ENCODE measurements around the gene EFCAB6.
"Not testable (repeated sequence)": the region's sequence is repeated elsewhere in the genome, so short reads cannot be mapped to it uniquely, and the experiment has no call there.

Gene EFCAB6

DNA sequence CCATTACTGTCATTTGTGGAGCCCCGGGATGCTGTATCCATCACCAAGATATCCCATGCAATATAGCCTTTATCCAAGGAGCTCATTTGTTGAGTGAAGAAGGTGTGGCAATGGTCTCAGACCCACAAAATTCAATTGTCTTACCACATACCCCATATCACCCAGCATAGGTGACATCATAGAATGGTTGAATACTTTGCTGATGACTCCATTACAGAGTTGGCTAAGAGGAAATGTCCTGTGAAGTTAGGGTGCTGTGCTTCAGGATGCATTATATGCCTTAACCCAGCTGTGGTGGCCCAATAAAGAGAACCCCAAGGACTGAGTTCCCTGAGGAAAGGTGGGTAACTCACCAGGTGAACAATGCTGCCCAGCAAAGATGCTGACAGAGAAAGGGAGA is 113.7 kb downstream of the EFCAB6 start:
- peaks cover 7% of the 10 kb centered on the region for H3K27me3 Mint-ChIP-seq
- peaks cover 4 to 11% of the 10 kb centered on the region in 2 donors for H3K9me3 Mint-ChIP-seq

DNA sequence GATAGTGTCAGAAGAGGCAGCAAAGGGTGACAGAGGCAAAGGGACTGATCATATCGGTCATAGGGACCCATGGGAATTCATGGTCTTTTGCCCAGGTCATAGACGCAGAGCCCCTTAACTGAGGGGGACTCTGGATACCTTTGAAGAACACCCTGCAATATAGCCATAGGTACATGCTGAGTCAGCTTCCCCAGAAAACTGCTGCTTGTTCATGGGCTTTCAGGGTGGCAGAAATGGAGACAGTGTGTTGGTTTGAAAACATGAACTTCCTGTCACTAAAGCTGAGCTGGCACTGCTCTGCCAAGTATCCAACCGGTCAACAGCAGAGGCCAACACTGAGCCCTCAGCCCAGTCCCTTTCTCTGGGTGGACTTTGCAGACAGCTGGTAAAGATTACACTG is 114.2 kb downstream of the EFCAB6 start:
- Mint-ChIP-seq H3K4me3 (no peak overlapping the region), H3K27me3 (peaks cover 12% of the 10 kb centered on the region), H3K27ac (no peak overlapping the region), H3K9me3 (peaks cover 2 to 9% of the 10 kb centered on the region in 2 donors), H3K4me1 (no peaks in the 10 kb centered on the region)
- ATAC-seq (no peak), DNase-seq (no peak)

More for the DNA sequence above, 113.7 kb downstream of the EFCAB6 start:
- ATAC-seq (no peak), DNase-seq (no peak)
- Mint-ChIP-seq H3K27ac (no peak overlapping the region), H3K4me1 (no peaks in the 10 kb centered on the region), H3K4me3 (no peak overlapping the region)

DNA sequence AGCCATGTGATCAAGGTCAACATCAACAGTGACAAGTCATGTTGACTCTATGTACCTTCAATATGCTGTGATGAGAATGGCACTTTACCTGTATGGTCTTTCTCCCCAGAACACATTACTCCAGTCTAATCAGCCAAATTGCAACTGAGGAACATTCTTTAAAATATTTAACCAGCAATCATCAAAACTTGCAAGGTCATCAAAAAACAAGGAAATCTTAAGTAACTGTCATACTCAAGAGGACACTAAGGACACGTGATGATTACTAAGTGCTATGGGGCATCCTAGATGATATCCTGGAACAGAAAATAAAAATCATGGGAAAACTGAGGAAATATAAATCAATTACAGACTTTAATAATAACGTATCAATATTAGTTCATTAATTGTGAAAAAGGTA is 118.9 kb downstream of the EFCAB6 start:
- no peak for DNase-seq
- H3K4me1 Mint-ChIP-seq, result no peaks in the 10 kb centered on the region
- H3K27me3 Mint-ChIP-seq, result peaks cover 38% of the 10 kb centered on the region
- ATAC-seq, result no peak
- H3K4me3 Mint-ChIP-seq, result no peak overlapping the region
- no peak overlapping the region for H3K27ac Mint-ChIP-seq
- peaks cover 7 to 24% of the 10 kb centered on the region in 2 donors for H3K9me3 Mint-ChIP-seq

DNA sequence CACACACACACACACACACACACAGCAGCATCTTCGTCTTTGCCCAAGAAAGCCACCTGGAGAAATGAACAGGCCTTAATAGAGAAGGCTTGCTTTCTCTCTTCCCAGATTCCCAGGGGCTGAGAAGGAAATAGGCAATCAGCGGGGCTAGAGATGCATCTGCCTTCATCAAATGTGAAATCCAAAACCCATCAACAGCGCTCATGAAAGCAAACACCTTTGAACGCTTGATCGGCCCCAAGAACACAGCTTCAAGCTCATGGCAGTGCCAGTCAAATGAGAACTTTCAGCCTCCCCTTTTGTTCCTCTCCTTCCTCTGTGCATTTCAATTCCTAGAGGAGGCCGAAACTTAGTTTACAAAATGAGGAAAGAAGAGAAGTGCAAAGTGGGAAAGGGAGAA is 122.7 kb downstream of the EFCAB6 start:
- DNase-seq, result no peak
- Mint-ChIP-seq H3K27me3 (peaks cover 34% of the 10 kb centered on the region), H3K27ac (no peak overlapping the region), H3K9me3 (peaks cover 7 to 24% of the 10 kb centered on the region in 2 donors), H3K4me1 (no peaks in the 10 kb centered on the region), H3K4me3 (no peak overlapping the region)
- ATAC-seq, result no peak

DNA sequence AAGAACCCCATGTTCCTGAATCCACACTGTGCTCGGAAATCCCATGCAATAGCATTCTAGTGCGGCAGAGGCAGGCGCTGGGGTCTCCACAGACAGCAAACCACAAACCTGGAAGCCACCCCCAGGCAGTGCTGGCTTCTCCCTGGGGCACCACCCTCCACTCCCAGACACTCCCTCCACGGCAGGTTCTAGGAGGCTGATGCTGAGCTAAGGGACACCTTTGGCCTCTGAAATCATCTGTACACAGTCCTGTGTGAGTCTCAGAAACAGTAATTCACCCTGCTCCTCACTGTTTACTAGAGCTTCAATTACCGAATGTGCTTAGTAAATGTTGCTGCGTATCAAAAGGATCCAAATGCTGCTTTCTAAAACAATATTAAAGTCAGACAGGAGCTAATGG is 129.3 kb downstream of the EFCAB6 start:
- no peak for ATAC-seq
- H3K4me1 Mint-ChIP-seq, result no peaks in the 10 kb centered on the region
- no peak overlapping the region for H3K27ac Mint-ChIP-seq
- H3K9me3 Mint-ChIP-seq, result no peaks in the 10 kb centered on the region
- no peak overlapping the region for H3K4me3 Mint-ChIP-seq
- H3K27me3 Mint-ChIP-seq, result peaks cover 17% of the 10 kb centered on the region
- no peak for DNase-seq

DNA sequence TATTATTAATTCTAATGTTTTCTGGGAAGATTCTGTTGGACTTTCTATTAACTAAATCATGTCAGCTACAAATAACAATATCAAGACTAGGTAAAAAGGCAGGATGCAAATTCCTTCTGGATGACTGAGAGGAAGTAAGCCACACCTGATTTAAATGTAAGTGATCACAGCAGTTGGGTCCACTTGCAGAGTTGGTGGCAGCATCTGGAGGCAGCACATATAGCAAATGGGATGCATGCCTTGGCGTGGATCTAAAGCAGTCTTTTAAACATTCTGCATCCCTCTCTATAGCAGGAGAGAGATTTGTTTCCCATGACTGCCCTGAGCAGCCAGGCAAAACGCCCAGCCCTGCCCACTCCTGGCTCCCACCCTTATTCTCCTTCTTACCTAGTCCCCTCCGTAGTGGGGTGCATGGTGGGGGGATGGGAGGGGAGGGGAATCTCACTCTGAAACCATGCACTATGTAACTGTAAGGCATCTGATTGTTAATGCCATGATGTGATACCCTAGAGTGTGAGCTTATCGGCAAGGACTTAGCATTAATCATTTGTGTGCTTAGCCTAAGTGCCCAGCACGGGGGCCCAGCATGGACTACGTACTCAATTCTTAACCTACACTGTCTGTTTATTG is 130.3 kb downstream of the EFCAB6 start:
- no peak for ATAC-seq
- H3K4me3 Mint-ChIP-seq, result no peak overlapping the region
- H3K27me3 Mint-ChIP-seq, result peaks cover 17% of the 10 kb centered on the region
- DNase-seq, result no peak
- no peaks in the 10 kb centered on the region for H3K4me1 Mint-ChIP-seq
- no peak overlapping the region for H3K27ac Mint-ChIP-seq
- no peaks in the 10 kb centered on the region for H3K9me3 Mint-ChIP-seq

DNA sequence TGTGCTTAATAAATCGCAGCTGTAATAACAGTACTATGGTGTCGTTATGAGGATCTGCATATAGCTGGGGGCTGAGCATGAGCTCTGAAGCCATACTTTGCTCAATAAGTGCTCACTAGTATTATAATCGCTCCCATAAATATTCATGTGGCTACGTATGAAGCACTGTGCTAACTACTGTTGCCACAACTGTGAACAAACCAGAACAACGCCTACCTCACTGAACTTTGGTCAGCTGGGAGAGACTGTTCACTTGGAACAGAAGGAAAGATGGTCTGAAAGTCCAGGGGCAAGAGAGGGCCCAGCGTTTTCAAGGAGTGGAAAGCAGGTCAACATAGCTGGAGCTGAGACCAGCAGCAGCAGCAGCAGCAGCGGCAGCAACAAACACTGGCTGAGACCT is 141.6 kb downstream of the EFCAB6 start:
- Mint-ChIP-seq H3K9me3 (no peaks in the 10 kb centered on the region), H3K27me3 (no peaks in the 10 kb centered on the region), H3K27ac (no peak overlapping the region), H3K4me1 (no peaks in the 10 kb centered on the region), H3K4me3 (no peak overlapping the region)
- ATAC-seq (no peak), DNase-seq (no peak)

DNA sequence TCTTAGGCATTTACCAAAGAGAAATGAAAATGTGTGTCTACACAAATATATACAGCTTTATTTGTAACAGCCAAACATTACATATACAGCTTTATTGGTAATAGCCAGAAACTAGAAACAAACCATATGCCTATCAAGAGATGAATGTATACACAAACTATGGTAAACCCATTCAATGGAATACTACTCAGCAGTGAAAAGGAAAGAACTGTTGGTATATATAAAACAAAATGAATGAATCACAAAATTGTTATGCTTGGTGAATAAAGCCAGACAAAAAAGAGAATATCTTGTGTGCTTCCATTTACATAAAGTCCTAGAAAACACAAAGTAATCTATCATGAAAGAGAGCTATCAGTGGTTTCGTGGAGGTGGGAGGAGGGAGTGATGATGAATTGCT is 142.9 kb downstream of the EFCAB6 start:
- Mint-ChIP-seq H3K4me3 (no peak overlapping the region), H3K9me3 (peaks cover 0 to 5% of the 10 kb centered on the region in 2 donors), H3K27ac (no peak overlapping the region), H3K27me3 (no peaks in the 10 kb centered on the region), H3K4me1 (peaks cover 5% of the 10 kb centered on the region)
- ATAC-seq (no peak), DNase-seq (no peak)

DNA sequence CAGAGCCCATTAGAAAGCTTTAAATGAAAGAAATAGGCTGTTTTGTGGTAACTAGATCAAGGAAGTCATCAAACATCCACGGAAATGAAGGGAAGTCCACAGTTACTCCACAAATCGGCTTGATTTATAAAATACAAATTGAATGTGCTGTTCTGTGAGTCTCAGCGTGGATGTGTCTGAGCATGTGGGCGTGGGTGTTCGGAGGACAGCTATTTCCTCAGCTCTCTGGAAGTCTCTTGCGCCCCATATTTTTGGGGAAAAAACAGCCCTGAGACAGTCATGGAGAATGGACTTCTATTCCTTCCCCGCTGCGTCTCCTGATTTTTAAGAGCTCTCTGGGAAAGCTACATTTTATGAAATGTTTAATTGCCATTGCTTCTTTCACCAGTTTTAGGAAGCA is 144.4 kb downstream of the EFCAB6 start:
- Mint-ChIP-seq H3K9me3 (peaks cover 0 to 7% of the 10 kb centered on the region in 2 donors), H3K4me1 (peaks cover 5% of the 10 kb centered on the region), H3K27ac (no peak overlapping the region), H3K4me3 (no peak overlapping the region), H3K27me3 (no peaks in the 10 kb centered on the region)
- ATAC-seq (no peak), DNase-seq (no peak)

DNA sequence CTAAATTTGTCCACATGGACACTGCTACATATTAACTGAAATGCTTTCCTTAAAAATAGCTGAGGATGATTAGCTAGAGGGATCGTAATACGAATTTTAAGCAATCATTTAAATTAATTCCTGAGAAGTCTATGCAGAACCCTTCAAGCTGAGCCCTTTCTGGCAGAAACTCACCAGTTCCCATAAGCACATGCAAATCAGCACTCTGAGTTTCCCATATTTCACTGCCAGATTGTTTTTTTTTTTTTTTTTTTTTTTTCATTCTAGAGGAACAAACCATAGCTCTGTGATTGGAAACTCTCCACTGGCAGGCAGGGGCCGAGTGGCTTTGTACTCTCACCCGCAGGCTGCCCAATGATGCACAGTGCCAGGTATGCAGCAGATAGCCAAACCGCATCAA is 145.6 kb downstream of the EFCAB6 start:
- no peak for ATAC-seq
- Mint-ChIP-seq H3K27ac (no peak overlapping the region), H3K4me3 (no peak overlapping the region), H3K4me1 (peaks cover 5% of the 10 kb centered on the region), H3K27me3 (no peaks in the 10 kb centered on the region), H3K9me3 (peaks cover 0 to 7% of the 10 kb centered on the region in 2 donors)
- DNase-seq, result no peak

DNA sequence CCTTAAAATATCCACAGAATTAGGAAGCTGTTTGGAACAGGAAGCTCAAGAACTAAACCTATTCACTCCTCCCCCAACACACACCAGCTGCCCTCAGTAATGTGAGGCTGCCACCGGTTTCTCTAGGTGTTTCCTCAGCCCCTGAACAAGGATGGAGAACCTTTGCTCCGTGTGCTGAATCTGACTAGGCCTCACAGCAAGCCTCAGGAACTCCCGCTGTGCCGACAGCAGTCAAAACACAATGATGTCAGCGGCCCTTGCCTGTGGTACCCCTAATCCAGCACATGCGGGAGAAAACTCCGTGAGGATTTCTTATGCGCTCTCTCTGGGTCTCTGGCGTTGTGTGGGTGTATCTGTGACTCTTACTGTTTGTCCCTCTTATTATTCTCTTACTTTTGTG is 153.3 kb downstream of the EFCAB6 start:
- no peaks in the 10 kb centered on the region for H3K9me3 Mint-ChIP-seq
- no peak for ATAC-seq
- H3K27me3 Mint-ChIP-seq, result no peaks in the 10 kb centered on the region
- DNase-seq, result no peak
- H3K4me1 Mint-ChIP-seq, result no peaks in the 10 kb centered on the region
- no peak overlapping the region for H3K27ac Mint-ChIP-seq
- no peak overlapping the region for H3K4me3 Mint-ChIP-seq

DNA sequence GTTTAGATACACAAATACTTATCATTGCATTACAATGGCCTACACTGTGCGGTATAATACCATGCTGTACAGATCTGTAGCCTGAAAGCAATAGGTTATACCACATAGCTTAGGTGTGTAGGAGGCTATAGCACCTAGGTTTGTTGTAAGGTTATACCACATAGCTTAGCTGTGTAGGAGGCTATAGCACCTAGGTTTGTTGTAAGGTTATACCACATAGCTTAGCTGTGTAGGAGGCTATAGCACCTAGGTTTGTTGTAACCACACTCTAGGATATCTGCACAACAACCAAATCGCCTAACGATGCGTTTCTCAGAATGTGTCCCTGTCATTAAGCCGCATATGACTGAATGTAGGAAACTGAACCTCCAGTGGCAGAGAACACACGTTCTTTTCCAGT is 155.5 kb downstream of the EFCAB6 start:
- not testable (repeated sequence) for H3K27ac Mint-ChIP-seq, DNase-seq, H3K4me3 Mint-ChIP-seq, H3K27me3 Mint-ChIP-seq, H3K4me1 Mint-ChIP-seq
- H3K9me3 Mint-ChIP-seq, result peaks cover 5 to 10% of the 10 kb centered on the region in 2 donors
- peak; percentile 52 for ATAC-seq

DNA sequence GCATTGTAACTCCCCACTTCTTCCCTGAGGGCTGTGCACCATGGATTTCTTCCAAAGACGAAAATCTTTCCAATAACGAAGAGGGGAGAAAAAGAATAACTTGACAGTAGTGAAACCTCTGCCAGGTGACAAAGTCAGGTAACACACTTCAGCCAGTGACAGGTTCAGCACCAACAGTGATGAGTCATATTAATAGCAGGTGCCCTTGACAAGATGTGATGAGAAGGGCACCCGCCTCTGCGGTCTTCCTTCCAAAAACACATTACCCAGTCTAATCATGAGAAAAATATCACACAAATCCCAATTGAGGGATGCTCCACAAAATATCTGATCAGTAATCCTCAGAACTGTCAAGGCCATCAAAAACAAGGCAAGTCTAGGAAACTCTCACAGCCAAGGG is 157.8 kb downstream of the EFCAB6 start:
- Mint-ChIP-seq H3K27me3 (no peaks in the 10 kb centered on the region), H3K9me3 (peaks cover 5 to 10% of the 10 kb centered on the region in 2 donors), H3K27ac (no peak overlapping the region), H3K4me3 (no peak overlapping the region), H3K4me1 (no peaks in the 10 kb centered on the region)
- ATAC-seq, result no peak
- DNase-seq, result no peak

DNA sequence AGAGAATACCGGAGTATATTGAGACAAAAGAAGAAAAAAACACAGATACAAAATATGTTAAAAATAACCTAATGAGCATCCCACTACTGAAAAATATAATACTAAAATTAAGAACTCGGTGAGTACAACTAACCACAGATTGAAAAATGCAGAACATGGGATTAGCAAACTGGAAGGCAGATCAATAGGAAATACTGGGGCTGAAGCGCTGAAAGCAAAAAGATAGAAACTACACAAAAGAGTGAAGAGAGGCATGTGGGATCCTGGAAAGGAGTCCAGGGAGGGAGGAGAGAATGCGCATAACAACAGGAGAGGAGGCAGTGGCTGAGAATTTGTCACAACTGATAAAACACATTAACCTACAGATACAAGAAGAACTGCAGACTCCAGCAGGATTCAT is 159.3 kb downstream of the EFCAB6 start:
- H3K27ac Mint-ChIP-seq, result no peak overlapping the region
- H3K9me3 Mint-ChIP-seq, result peaks cover 5 to 10% of the 10 kb centered on the region in 2 donors
- DNase-seq (no peak), ATAC-seq (no peak)
- no peak overlapping the region for H3K4me3 Mint-ChIP-seq
- H3K4me1 Mint-ChIP-seq, result no peaks in the 10 kb centered on the region
- peaks cover 11% of the 10 kb centered on the region for H3K27me3 Mint-ChIP-seq

DNA sequence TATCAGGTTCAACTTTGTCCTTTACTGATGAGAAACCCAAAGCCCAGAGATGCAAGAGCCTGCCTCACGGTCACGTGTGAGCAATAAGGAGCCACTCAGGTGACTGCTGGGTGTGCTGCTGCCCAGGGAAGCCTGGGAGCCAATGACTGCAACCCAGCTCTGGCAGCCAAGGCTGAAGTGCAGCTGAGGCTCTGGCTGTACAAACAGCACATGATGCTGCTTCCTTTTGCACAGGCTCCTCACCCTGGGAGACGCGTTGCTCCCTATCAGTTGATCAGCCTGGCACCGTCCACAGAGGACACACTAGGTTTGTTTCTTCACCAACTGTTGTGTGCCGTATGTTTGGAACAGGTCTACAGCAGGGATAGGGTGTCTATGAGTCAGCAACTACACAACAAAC is 168.7 kb downstream of the EFCAB6 start:
- DNase-seq, result no peak

DNA sequence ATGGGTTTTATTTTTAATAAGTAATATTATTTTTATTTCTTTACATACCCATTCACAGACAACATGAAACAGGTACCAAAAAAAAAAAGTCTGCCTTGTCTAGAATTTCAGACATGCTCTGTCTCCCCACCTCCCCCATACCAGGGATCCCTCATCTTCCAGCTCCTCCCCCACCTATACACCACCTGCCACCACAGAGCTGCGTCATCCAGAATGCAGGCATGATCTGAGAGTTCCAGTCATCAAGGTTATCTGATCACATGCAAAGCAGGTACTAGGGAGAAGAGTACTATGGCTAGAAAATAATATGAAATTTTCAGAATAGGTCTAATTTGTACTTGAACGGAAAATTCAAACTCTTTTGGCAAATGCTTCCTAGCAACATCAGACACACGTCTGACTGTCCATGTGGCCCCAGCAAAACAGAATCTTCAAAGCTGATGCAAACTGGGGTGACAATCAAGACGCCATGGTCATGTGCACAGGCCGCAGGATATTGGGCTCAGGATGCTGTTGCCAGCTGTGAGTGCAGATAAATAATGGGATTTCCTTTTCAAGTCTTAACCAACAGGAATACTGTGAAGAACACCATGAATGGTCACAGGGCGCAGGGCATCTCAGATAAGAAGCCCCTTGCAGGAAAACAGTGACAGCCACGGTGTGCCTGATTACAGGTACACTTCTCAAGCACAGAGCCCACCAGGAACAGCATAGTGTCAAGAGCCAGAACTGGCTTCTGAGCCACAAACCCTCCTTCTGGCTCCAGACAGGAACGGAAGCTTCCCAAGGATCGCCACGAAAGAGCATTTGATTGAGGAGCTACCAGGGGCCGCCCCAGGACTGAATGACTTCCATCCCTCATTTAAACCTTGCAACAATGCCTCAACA is 169.5 kb downstream of the EFCAB6 start:
- peaks cover 8% of the 10 kb centered on the region for H3K27me3 Mint-ChIP-seq
- no peak for ATAC-seq
- peak overlapping the region in 1 of 2 donors; percentile 7 for H3K27ac Mint-ChIP-seq
- DNase-seq, result no peak
- H3K4me3 Mint-ChIP-seq, result no peak overlapping the region
- peaks cover 17% of the 10 kb centered on the region in 2 donors for H3K9me3 Mint-ChIP-seq
- no peaks in the 10 kb centered on the region for H3K4me1 Mint-ChIP-seq

More for the DNA sequence above, 168.7 kb downstream of the EFCAB6 start:
- Mint-ChIP-seq H3K4me1 (no peaks in the 10 kb centered on the region), H3K4me3 (no peak overlapping the region), H3K27ac (no peak overlapping the region), H3K27me3 (peaks cover 11% of the 10 kb centered on the region), H3K9me3 (peaks cover 17% of the 10 kb centered on the region in 2 donors)
- ATAC-seq, result no peak
